Activated B cell treated with CpG ODN at 0.5 μM for 24 hours (primary cell): ENCODE results near the gene MET. TPM values are rescaled to one million over a fixed set of nuclear protein-coding genes. Genes with fewer than 3 reads are reported as not detected.

Experiments used
- ATAC-seq: fragments of 200-7000 bp; cut with Tn5 transposase; one replicate; pipeline ENCODE4 v1.10.0; 2021; ENCODE audit warnings: low read depth, mild to moderate bottlenecking, moderate library complexity
- CTCF ChIA-PET: fragments of 350-600 bp; sonication (Branson Sonifier 250); formaldehyde crosslinking; loops from one replicate; lab custom pipeline; 2021; ENCODE audit warnings: antibody characterized with exemption; lab: Charles Lee
- POLR2A ChIA-PET: fragments of 350-600 bp; sonication (Branson Sonifier 250); formaldehyde crosslinking; loops from one replicate; lab custom pipeline; 2021; ENCODE audit warnings: antibody characterized with exemption; lab: Charles Lee
- DNase-seq: peaks from one replicate; pipeline ENCODE4 v3.0.0; 2022
- H3K27ac Mint-ChIP-seq: one replicate; pipeline ENCODE4 v1.8.0; 2020; ENCODE audit warnings: mixed read lengths
- H3K27me3 Mint-ChIP-seq: one replicate; pipeline ENCODE4 v1.8.0; 2021; ENCODE audit warnings: mixed read lengths
- H3K36me3 Mint-ChIP-seq: one replicate; pipeline ENCODE4 v1.8.0; 2021; ENCODE audit warnings: low read depth, mixed read lengths
- H3K4me1 Mint-ChIP-seq: one replicate; pipeline ENCODE4 v1.8.0; 2021; ENCODE audit warnings: mixed read lengths
- H3K4me3 Mint-ChIP-seq: one replicate; pipeline ENCODE4 v1.8.0; 2020; ENCODE audit warnings: mild to moderate bottlenecking, mixed read lengths
- H3K9me3 Mint-ChIP-seq: one replicate; pipeline ENCODE4 v1.8.0; 2020; ENCODE audit warnings: mixed read lengths
- CTCF ChIP-seq: fragments of 200-600 bp; IDR thresholded peaks from one replicate; pipeline ENCODE4 v1.8.0; 2022; ENCODE audit warnings: antibody characterized with exemption, mild to moderate bottlenecking
- intact Hi-C: fragments of 100-400 bp; cut with micrococcal nuclease; formaldehyde crosslinking; loops from one replicate; pipeline ENCODE4 v1.15.1; 2024
- total RNA-seq: library from RNA; stranded (reverse); gene quantifications from 2 replicates; pipeline ENCODE4 v1.2.3, GENCODE V29; 2022

MET gene
- total RNA-seq, 1 donor from 2014 or later: 1.1 TPM

GRCh38 chr7:116661865-116662264 lies 10.1 kb upstream of the MET start:
- POLR2A ChIA-PET: no interaction called here
- CTCF ChIA-PET: no interaction called here
- intact Hi-C loops: no loop called here
- no peak for DNase-seq
- peaks cover 41% of the 10 kb centered on the region for H3K27me3 Mint-ChIP-seq
- TF ChIP-seq CTCF: no peak
- no peak overlapping the region for H3K4me3 Mint-ChIP-seq
- H3K27ac Mint-ChIP-seq: no peak overlapping the region
- H3K9me3 Mint-ChIP-seq: no peaks in the 10 kb centered on the region
- H3K4me1 Mint-ChIP-seq: no peaks in the 10 kb centered on the region
- no peak for ATAC-seq
- no peaks in the 10 kb centered on the region for H3K36me3 Mint-ChIP-seq

- Mint-ChIP-seq H3K4me3 (no peak overlapping the region), H3K27ac (no peak overlapping the region), H3K27me3 (peaks cover 50% of the 10 kb centered on the region), H3K36me3 (no peaks in the 10 kb centered on the region), H3K9me3 (no peaks in the 10 kb centered on the region), H3K4me1 (no peaks in the 10 kb centered on the region)
- intact Hi-C loops: no loop called here
- CTCF ChIA-PET: no interaction called here
- TF ChIP-seq CTCF: no peak
- ATAC-seq (no peak), DNase-seq (no peak)
- POLR2A ChIA-PET: no interaction called here
Observed at GRCh38 chr7:116663744-116664143, 8.3 kb upstream of the MET start.

DNA sequence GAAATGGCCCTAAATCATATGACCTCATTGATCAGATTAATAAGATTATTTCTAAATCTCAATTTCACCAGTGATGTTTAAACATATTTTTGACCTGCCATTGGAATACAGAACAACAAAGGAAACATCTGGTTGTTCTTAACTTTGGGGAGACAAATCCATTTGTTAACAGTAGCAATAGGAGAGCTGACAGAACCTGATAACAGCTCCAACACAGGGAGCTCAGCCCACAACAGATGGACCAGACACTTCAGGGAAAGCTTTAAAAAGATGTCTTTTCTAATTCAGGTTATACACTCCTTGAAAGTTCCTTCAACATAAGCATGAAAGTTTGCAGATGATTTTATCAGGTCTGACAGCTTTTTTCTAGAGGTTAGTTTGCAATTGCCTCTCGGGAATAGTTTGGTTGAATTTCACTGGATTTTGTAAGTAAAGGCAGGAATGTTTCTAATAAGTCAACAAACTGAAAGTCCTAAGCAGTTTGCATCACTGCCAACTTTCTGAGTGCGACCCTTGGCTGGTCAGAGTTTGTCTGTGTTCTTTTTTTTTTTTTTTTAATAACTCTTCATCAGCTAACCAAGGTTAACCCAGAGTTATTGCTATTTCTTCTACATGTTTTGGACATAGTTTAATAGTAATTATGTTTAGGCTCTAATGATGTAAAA lies 6.5 kb upstream of the MET start:
- TF ChIP-seq CTCF: no peak
- POLR2A ChIA-PET: interaction anchor here (0.6 to 0.7 kb wide), 2 partner anchors 139 to 350 kb away, joined by 4 read pairs; no protein-coding TSS in a partner anchor
- H3K36me3 Mint-ChIP-seq: no peaks in the 10 kb centered on the region
- H3K9me3 Mint-ChIP-seq: no peaks in the 10 kb centered on the region
- H3K4me1 Mint-ChIP-seq: no peaks in the 10 kb centered on the region
- intact Hi-C loops: no loop called here
- ATAC-seq (no peak), DNase-seq (no peak)
- CTCF ChIA-PET: interaction anchor here (1.1 kb wide), 1 partner anchor 75 kb away, joined by 3 read pairs; no protein-coding TSS in a partner anchor
- no peak overlapping the region for H3K27ac Mint-ChIP-seq
- H3K4me3 Mint-ChIP-seq: no peak overlapping the region
- H3K27me3 Mint-ChIP-seq: peaks cover 56% of the 10 kb centered on the region

DNA sequence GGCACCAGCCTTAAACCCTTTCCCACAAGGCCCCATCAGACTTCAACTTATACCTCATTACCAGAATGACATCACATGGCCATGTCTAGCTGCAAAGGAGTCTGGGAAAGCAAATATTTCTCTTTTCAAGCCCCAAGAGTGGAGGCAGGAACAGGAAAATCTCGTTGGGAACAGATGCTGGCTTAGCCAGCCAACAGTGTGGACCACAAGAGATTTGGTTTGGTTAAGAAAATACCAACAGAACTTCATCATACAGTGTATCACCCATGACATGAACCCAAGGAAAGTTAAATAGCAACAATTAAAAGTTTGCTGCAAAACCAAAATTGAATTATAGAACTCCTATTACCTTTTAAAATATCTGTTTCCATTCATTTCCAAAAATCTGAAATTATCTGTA lies 2.2 kb upstream of the MET start:
- TF ChIP-seq CTCF: no peak
- CTCF ChIA-PET: interaction anchor here (0.8 to 1.2 kb wide), 2 partner anchors 78 to 140 kb away, joined by 3 read pairs; no protein-coding TSS in a partner anchor
- Mint-ChIP-seq H3K4me3 (no peak overlapping the region), H3K27me3 (peaks cover 62% of the 10 kb centered on the region), H3K27ac (no peak overlapping the region), H3K36me3 (no peaks in the 10 kb centered on the region), H3K4me1 (peaks cover 20% of the 10 kb centered on the region), H3K9me3 (no peaks in the 10 kb centered on the region)
- POLR2A ChIA-PET: no interaction called here
- DNase-seq (no peak), ATAC-seq (no peak)
- intact Hi-C loops: loop anchor here (2.0 to 5.0 kb wide), 4 partner anchors 77 to 502 kb away; partner anchors contain the start of gene CAV1

GRCh38 chr7:116670409-116671015 lies 1.5 kb upstream of the MET start:
- intact Hi-C loops: loop anchor here (1.0 to 5.0 kb wide), 6 partner anchors 78 to 503 kb away; partner anchors contain the start of gene CAV1
- Mint-ChIP-seq H3K36me3 (no peaks in the 10 kb centered on the region), H3K27me3 (peaks cover 58% of the 10 kb centered on the region), H3K4me1 (peaks cover 20% of the 10 kb centered on the region), H3K4me3 (no peak overlapping the region), H3K9me3 (no peaks in the 10 kb centered on the region), H3K27ac (no peak overlapping the region)
- DNase-seq: no peak
- no peak for ATAC-seq
- ChIA-PET CTCF (interaction anchor here (1.1 to 2.8 kb wide), 4 partner anchors 79 to 140 kb away, joined by 3 to 10 read pairs (median 3); no protein-coding TSS in a partner anchor), POLR2A (interaction anchor here (0.7 kb wide), 1 partner anchor 413 kb away, joined by 5 read pairs; no protein-coding TSS in a partner anchor)
- no peak for TF ChIP-seq CTCF
